Renal cortical epithelial cell (primary cell): ENCODE data around the gene PAQR4. TPM values are rescaled to one million over a fixed set of nuclear protein-coding genes. Genes with fewer than 3 reads are reported as not detected.

ENCODE experiments used
- DNase-seq: peaks from one replicate; pipeline ENCODE4 v3.0.0-alpha.2; 2011; ENCODE audit warnings: low read depth
- total RNA-seq: library from RNA; depleted of rRNA; stranded (reverse); fragments of >200 nt; gene quantifications from 2 replicates; pipeline ENCODE4 v1.2.3, GENCODE V29; 2014

Gene PAQR4
- total RNA-seq, 1 donor from 2014 or later = 2.3 TPM

DNA sequence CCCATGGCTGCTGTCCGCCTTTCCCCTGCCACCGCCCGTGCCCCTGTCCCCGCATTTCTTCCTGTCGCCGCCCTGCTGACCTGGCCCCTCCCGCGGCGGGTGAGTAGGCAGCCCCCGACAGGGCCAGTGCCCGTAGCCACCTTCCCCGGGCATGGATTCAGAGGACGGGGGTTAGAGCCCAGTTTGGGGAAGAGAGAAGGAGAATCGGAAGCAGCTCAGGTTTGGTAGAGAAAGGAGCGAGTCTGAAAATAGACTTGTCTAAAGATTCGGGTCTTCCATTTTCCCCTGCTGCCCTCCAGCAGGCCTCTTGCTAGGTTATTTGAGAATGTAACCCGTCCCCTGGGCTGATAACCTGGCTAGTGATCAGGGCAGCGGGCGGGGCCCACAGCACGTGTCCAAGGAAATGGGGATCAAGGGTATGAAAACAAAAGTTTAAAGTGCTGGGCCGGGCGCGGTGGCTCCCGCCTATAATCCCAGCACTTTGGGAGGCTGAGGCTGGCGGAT is 35.7 kb downstream of the PAQR4 start:
- DNase-seq = no peak

- no peak for DNase-seq
These were observed 38.2 kb downstream of the PAQR4 start for GRCh38 chr16:3007059-3007956.

DNA sequence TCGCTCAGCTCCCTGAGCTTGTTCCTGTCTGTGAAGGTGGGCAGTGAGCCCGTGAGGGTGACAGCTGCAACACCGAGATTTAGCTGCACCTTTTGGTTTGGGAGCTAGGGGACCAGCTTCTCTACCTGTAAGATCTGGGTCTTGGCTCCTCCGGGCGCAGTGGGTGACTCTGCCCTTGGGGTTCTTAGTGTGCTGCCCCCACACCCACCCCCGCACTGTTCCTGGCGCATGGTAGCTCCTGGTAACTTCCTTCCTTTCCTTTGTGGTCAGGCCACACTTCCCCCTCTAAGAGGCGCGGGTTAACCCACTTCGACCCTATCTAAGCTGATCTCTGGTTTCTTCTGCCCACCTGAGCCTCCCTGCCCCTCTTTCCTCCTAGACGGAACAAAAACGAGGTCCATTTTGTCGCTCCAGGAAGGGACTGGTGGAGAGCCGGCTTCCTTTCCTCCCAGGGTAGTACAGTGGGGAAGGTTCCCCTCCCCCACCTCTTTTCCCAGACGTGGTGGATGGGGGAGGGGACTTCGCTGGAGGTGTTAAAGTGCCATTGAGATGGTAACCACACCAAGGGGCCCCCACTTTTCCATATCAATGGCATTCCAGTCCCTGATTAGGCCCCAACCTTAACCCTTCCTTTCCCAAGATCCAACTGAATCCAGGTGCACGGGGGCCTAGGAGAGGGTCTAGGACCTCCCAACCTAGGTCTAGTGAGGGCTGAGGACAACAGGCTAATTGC is 39.0 kb downstream of the PAQR4 start:
- no peak for DNase-seq

DNA sequence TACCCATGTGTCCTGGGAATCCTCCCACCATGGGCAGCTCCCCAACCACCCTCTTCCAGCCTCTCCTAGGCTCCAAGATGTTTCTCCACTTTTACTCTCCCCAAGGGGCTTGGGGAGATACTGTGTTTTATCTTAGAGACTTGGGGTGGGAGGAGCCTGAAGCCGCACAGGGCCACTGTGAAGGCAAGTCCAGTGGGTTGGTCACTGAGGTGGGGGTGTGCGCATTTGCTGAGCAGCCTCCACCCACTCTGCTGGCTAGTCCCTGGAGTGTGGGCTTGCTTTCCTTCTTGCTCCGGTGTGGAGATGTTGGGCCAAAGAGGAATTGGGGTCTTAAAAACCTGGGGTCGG is 39.5 kb downstream of the PAQR4 start:
- DNase-seq = no peak

DNA sequence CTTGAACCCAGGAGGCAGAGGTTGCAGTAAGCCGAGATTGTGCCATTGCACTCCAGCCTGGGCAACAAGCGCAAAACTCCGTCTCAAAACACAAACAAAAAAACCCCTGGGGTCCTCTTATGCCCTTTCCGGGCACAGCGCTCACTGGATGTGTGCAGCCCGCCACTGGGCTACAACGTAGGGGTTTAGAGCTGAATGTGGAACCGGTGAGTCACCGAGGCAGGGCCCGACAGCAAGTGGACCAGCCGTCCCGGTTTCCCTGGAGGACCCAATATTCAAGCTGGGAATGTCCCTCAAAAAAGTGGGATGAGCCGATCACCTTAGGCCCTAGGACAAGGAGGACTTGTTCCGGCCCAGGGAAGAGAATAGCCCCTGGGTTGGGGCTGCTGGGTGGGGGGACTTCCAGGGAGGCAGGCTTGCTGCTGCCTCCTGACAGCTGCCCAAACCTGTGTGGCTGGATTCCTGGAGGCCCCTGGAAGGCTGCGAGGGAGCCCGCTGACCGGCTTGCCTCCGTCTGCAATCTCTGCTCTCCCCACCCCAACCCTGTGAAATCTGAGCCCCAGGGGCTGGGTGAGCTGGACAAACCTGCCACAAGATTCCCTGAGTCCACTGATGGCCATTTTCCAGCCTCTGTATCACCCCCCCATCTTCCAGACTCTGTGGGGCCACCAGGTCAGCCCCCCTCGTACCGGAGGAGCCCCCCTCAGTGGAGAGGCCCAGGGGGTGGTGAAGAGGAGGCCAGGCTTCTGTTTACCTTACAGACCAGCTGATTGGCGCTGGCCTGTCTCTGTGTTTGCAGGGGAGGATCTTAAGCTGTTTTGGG is 40.6 kb downstream of the PAQR4 start:
- peak; percentile 23 for DNase-seq

DNA sequence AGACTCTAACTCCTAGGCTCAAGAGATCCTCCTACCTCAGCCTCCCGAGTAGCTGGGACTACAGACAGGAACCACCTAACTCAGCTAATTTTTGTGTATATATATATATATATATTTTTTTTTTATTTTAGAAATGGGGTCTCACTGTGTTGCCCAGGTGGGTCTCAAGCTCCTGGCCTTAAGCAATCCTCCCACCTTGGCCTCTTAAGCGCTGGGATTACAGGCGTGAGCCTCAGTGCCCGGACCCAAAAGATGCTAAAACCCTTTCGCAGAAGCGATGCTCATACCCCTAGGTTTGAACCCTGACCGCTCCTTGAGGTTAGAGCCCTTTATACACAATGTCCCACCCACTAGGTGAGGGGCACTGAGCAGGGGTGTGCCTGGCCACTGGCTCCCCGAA is 41.4 kb downstream of the PAQR4 start:
- no peak for DNase-seq

- DNase-seq = no peak
These were observed 43.1 kb downstream of the PAQR4 start for GRCh38 chr16:3012246-3012645.

DNA sequence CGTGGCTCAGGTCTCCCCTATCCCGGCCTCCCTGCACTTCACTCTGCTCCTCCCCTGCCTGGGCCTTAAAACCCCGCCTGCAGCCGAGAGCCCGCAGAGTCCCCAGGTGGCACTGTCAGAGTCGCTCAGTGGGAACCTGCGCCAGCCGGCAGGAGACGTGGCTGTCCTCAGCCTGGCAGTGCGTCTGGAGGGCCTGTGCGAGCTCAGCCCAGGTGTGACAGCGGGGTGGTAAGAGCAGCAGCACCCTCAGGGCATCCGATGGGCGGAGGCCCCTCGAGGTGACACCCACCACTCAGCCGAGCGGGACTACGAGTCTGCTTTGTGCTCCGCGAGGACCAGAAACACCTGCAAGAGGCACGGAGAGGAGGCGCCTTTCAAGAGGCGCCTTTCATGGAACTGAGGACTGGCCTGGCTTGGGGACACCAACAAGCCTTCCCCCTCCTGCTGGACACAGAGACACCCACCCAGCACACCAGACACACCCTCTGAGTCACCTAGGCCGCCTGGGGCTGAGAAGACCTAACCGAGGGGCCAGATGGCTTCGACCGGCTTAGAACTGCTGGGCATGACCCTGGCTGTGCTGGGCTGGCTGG is 43.8 kb downstream of the PAQR4 start, which contains the start of gene CLDN9:
Gene CLDN9, plus strand, starts transcription at position 96 of the 593 bp plus-strand sequence. Its CDS starts 440 bp downstream, at position 536.
- no peak for DNase-seq

- DNase-seq = no peak
These were observed 44.4 kb downstream of the PAQR4 start for GRCh38 chr16:3013491-3013951.

- DNase-seq = no peak
These were observed 45.0 kb downstream of the PAQR4 start for GRCh38 chr16:3013998-3014690.

DNA sequence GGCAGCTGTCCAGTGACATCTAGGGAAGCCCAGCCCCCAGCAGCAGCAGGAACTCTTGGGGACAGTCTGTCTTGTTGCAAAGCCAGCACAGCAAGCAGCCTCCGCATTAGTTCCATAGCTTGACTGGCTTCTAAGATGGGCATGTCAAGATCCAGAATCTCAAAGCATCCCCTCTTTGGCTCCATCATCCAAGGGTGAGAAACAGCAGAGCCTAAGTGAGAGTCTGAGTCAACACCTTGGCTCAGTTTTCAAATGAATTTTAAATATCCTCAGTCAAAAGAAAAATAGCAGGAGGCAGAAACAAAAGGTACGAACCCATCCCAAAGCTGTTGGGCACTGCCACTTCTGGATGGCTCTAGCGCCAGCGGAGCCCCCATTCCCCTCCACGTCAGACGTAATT is 45.8 kb downstream of the PAQR4 start:
- no peak for DNase-seq

- DNase-seq = no peak
These were observed 46.8 kb downstream of the PAQR4 start for GRCh38 chr16:3015865-3016521.

DNA sequence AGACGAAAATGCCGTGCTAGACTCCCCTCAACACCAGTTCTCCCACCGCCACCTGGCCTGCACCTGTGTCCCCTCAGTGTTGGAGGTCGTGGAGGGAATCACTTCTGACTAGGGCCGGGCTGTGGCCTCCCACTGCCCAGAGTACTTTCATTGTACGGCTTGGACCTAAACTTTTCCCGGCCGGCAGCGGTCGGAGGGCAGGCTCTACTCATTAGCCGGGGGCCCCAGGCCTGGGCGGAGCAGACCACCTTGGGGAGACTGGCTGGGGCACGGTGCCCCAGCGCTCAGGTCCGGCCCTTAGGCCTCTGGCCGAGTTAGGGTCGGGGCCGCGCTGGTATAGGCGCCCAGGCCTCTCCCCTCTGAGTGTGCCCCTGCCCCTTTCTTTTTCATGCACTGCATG is 48.2 kb downstream of the PAQR4 start:
- no peak for DNase-seq

DNA sequence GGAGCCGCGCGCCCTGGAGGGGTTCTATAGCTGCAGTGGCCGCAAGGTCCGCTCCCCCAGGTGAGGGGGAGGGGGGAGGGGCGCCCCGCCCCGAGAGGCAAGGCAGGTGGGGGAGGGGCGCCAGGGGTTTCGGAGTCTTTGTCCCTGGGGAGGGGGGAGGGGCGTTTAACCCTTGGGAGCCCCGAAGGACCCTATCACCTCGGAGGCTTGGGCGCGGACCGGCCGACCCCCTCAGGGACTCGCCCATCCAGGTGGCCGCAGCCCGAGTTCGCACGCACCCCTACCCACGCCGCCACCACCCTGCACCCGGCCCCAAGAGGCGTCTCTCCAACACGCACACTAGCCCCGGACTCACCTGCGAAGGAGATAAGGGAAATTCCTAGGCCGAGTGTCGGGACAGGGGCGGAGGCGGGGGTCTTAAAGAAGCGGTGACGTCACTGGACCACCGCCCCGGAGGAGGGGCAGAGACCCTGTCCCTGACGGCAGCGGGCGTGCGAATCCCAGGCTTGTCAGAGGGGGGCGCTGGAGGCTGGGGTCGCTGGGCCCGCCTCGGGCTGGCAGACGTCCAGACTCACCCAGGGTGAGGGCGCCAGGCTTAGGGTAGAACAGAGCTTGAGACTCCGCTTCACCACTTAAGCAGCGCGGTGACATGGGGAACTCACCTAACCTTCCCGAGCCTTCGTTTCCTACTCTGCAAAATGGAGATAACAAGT is 48.8 kb downstream of the PAQR4 start, which contains the start of gene CLDN6:
Gene CLDN6, minus strand, starts transcription at position 390 of the 713 bp plus-strand sequence. CDS start 2,162 bp downstream, outside the sequence.
- no peak for DNase-seq

- no peak for DNase-seq
These were observed 50.6 kb downstream of the PAQR4 start for GRCh38 chr16:3019594-3020246.

GRCh38 chr16:3020247-3020603 is 51.1 kb downstream of the PAQR4 start, which contains the start of gene TNFRSF12A:
TSS of gene TNFRSF12A (plus strand) at chr16:3020368. CDS start at chr16:3020398, 30 bp downstream.
- DNase-seq = peak; percentile 36

- DNase-seq = peak; percentile 66
These were observed 51.7 kb downstream of the PAQR4 start for GRCh38 chr16:3020604-3021448.
